Activated T-cell treated with anti-CD3 and anti-CD28 coated beads for 1 hour (primary cell): Measurements from ENCODE around the gene ADIG.

Experiments
- DNase-seq: peaks from one replicate; pipeline ENCODE4 v3.0.0-alpha.2; 2020; ENCODE audit warnings: low read depth

ADIG gene

GRCh38 chr20:38602185-38602581 is 21.2 kb downstream of the ADIG start:
- DNase-seq, result no peak

- DNase-seq, result no peak
These were observed 22.3 kb downstream of the ADIG start for GRCh38 chr20:38603286-38603685.

- no peak for DNase-seq
These were observed 23.9 kb downstream of the ADIG start for GRCh38 chr20:38604873-38605303.

GRCh38 chr20:38607351-38607750 is 26.4 kb downstream of the ADIG start:
- no peak for DNase-seq

- no peak for DNase-seq
These were observed 27.2 kb downstream of the ADIG start for GRCh38 chr20:38608188-38608587.

GRCh38 chr20:38609815-38610214 is 28.8 kb downstream of the ADIG start:
- no peak for DNase-seq

GRCh38 chr20:38610521-38610920 is 29.5 kb downstream of the ADIG start:
- DNase-seq, result no peak

GRCh38 chr20:38612751-38613515 is 31.9 kb downstream of the ADIG start:
- no peak for DNase-seq

- no peak for DNase-seq
These were observed 34.3 kb downstream of the ADIG start for GRCh38 chr20:38615283-38615682.

GRCh38 chr20:38616457-38616856 is 35.5 kb downstream of the ADIG start:
- DNase-seq, result no peak

- DNase-seq, result no peak
These were observed 36.2 kb downstream of the ADIG start for GRCh38 chr20:38617011-38617829.

GRCh38 chr20:38617830-38618196 is 36.8 kb downstream of the ADIG start:
- DNase-seq, result no peak

GRCh38 chr20:38620441-38620840 is 39.4 kb downstream of the ADIG start:
- no peak for DNase-seq

GRCh38 chr20:38623061-38623460 is 42.1 kb downstream of the ADIG start:
- DNase-seq, result no peak

- no peak for DNase-seq
These were observed 43.1 kb downstream of the ADIG start for GRCh38 chr20:38624084-38624483.

GRCh38 chr20:38625896-38626295 is 44.9 kb downstream of the ADIG start:
- DNase-seq, result no peak

GRCh38 chr20:38626921-38627659 is 46.1 kb downstream of the ADIG start:
- DNase-seq, result no peak

GRCh38 chr20:38628580-38629470 is 47.8 kb downstream of the ADIG start:
- no peak for DNase-seq

- no peak for DNase-seq
These were observed 49.0 kb downstream of the ADIG start for GRCh38 chr20:38629979-38630378.

GRCh38 chr20:38630727-38631126 is 49.7 kb downstream of the ADIG start:
- no peak for DNase-seq

GRCh38 chr20:38631155-38632022 is 50.4 kb downstream of the ADIG start:
- no peak for DNase-seq
